ENCODE measurements around the gene TP53BP2. TPM values are rescaled to one million over a fixed set of nuclear protein-coding genes. Genes with fewer than 3 reads are reported as not detected.

The TP53BP2 gene
- 25.3 to 38.5 TPM (median 29.4 TPM) in 5 replicates for total RNA-seq (2022; extraction: Qiagen RNA extraction)

DNA sequence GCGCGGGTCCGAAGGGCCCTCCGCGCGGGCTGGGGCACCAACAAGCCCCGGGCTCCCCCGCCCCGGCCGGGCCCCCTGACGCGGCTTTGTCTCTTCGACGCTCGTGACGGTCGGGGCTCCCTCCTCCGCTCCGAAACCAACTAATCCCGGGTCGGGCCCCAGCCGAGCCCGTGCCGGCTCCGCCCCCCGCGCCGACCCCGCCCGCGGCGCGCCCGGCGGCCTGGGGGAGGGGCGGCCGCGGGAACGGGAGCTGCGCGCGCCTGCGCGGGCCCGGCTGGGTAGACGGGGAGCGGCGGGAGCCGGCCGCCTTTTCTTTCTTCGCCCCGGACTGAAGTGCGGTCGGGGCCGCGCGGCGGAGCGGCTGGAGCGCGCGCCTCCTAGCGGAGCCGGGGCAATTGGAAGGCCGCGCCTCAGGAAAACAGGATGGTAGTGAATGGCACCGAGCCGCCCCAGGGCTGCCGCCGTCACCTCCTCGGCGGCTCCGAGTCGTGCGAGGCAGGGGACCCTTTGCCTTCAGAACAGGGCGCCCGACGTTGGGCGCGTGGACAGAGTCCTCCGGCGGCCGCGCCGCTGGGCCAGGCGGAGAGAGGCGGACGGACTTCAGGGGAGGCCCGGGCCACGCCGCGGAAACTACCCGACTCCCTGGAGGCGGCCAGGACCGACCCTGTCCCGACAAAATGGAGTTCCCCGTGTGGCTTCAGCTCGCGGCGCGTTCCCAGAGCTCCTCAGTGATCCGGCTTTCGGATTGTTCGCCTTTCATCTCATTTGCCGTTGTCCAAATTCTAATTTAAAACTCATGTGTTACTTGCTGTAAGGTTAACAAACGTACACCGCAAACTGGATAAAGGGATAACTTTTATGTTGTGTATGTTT is at the start of gene TP53BP2:
Gene TP53BP2 (minus strand): TSS at position 138 of the 873 bp plus-strand sequence. CDS start 267 bp downstream, outside the sequence.

Other genes with a start within 250 kb of the TP53BP2 start
- gene CAPN8, start 180.2 kb downstream of the TP53BP2 start, total RNA-seq (2022; extraction: Qiagen RNA extraction) = 1.00 to 1.9 TPM (median 1.3 TPM) in 5 replicates
- gene CAPN2, start 133.4 kb downstream of the TP53BP2 start, total RNA-seq (2022; extraction: Qiagen RNA extraction) = 395 to 481 TPM (median 416 TPM) in 5 replicates